Measurements from ENCODE around the gene KRTAP15-1.

- TF ChIP-seq CTCF (IDR thresholded peaks at IDR 0.05; ENCODE audit: insufficient read depth, low read length, poor library complexity, severe bottlenecking) = no peak
- TF ChIP-seq EZH2phosphoT487 (conservative IDR thresholded peaks at IDR 0.05; ENCODE audit: low read length) = no peak
Measured at GRCh38 chr21:30487336-30487735, 47.3 kb downstream of the KRTAP15-1 start, which contains the start of gene KRTAP19-2.
